ENCODE measurements around the gene PLA2G12A.

Gene PLA2G12A

DNA sequence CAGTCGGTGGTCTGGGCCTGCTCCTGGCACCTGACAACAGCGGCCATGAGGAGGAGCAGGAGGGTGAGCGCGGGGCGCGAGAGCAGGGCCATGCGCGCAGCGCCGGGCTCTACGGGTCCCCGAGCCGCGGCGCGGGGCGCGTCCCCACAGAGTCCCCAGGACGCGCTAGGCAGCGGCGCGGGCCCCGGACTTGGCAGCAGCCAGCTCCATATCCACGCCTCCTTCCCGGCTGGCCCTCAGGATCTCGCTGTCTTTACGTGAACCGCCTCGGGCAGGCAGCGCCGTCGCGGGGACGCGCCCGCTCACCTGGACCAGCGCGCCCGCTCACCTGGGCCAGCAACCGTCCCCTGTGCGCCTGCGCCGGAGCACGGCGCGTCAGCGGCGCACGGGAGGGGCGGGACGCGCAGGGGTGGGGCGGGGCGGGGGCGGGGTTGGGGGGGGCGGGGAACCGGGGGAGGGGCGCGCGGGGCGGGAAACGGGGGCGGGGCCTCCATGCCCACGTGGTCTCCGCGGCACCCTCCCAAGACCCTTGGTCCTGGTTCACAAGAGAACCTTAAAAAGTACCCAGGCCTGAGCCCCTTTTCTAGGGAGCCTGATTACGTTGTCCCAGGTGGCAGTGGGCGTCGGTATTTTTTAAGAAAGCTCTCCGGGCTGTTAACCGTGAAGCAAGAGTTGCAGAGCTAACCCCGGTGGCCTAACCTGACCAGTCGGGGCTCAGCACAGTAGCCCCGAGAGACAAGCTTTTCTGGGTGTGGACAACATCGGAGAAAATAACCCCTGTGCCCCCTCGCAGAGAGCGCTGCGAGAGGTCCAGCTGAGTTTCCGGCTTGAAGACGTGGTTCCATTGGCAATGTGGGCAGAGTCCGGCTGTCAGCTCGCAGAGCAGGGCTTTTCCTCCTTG is at the start of gene PLA2G12A:
TSS of gene PLA2G12A (minus strand) at position 353 of the 901 bp plus-strand sequence. CDS start at position 92, 261 bp downstream.
- peak; percentile 87 for DNase-seq (ENCODE audit: extremely low spot score)
- TF ChIP-seq CTBP1 (IDR thresholded peaks at IDR 0.05; ENCODE audit: borderline replicate concordance): no peak
- no peak for TF ChIP-seq ELF4 (IDR thresholded peaks at IDR 0.05)
- TF ChIP-seq SP1 (IDR thresholded peaks at IDR 0.05): no peak
- no peak for TF ChIP-seq FOXK2 (IDR thresholded peaks at IDR 0.05)
- TF ChIP-seq NFRKB (IDR thresholded peaks at IDR 0.05): no peak
- no peak for TF ChIP-seq FOXM1 (IDR thresholded peaks at IDR 0.05; ENCODE audit: borderline replicate concordance)
- TF ChIP-seq, protein P1, sequence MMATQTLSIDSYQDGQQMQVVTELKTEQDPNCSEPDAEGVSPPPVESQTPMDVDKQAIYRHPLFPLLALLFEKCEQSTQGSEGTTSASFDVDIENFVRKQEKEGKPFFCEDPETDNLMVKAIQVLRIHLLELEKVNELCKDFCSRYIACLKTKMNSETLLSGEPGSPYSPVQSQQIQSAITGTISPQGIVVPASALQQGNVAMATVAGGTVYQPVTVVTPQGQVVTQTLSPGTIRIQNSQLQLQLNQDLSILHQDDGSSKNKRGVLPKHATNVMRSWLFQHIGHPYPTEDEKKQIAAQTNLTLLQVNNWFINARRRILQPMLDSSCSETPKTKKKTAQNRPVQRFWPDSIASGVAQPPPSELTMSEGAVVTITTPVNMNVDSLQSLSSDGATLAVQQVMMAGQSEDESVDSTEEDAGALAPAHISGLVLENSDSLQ (IDR thresholded peaks at IDR 0.05): no peak
- no peak for TF ChIP-seq LEF1 (IDR thresholded peaks at IDR 0.05; ENCODE audit: borderline replicate concordance)
- no peak; the same call in 1 of the 2 replicates for TF ChIP-seq L3MBTL2 (conservative IDR thresholded peaks at IDR 0.05)
- TF ChIP-seq SUZ12 (IDR thresholded peaks at IDR 0.05): no peak
- no peak for TF ChIP-seq TARDBP (IDR thresholded peaks at IDR 0.05)
- TF ChIP-seq BHLHE40 (IDR thresholded peaks at IDR 0.05; ENCODE audit: borderline replicate concordance): no peak
- TF ChIP-seq ZNF384 (IDR thresholded peaks at IDR 0.05): no peak
- TF ChIP-seq ARNT (IDR thresholded peaks at IDR 0.05): no peak
- TF ChIP-seq FOXA1 (IDR thresholded peaks at IDR 0.05): no peak
- TF ChIP-seq HDGF (IDR thresholded peaks at IDR 0.05; ENCODE audit: borderline replicate concordance): no peak
- ChIA-PET POLR2A (interaction anchor here (1.0 to 1.8 kb wide), 4 partner anchors 25 to 304 kb away, joined by 3 to 6 read pairs (median 3); partner anchors contain the start of gene CASP6), CTCF (no interaction called here)

DNA sequence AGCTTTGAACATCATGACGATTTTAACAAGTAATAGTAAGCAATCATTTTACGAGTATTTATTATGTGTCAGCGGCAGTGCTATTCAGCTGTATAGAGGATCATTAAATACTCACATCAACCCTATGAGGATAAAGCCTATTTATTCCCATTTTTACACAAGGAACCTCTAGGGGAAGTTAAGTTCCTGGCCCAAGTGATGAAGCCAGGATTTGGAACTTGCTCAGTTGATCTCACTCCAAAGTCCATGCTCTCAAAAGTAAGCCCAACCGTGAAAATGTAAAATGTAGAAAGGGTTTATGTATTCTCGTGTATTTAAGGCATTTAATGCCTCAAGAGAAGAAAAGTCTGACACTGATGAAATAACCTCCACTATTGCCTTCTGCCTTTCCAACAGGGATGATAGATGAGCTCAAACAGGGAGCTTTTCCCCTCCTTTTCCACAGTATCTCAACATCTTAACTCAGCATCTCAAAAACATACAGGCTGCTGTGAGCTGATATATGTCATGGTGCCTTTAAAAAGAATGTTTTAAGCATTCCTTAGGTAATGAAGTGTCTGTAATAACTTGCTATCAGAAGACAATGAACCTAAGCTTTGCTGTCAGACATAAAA is 35.0 kb upstream of the PLA2G12A start:
- CTCF ChIA-PET: no interaction called here
- POLR2A ChIA-PET: no interaction called here
- no peak for DNase-seq (ENCODE audit: extremely low spot score)
- TF ChIP-seq L3MBTL2 (conservative IDR thresholded peaks at IDR 0.05) (no peak), FOXK2 (IDR thresholded peaks at IDR 0.05) (no peak), ARNT (IDR thresholded peaks at IDR 0.05) (no peak), LEF1 (IDR thresholded peaks at IDR 0.05; ENCODE audit: borderline replicate concordance) (no peak), BHLHE40 (IDR thresholded peaks at IDR 0.05; ENCODE audit: borderline replicate concordance) (no peak), SP1 (IDR thresholded peaks at IDR 0.05) (no peak), NFRKB (IDR thresholded peaks at IDR 0.05) (no peak), ZNF384 (IDR thresholded peaks at IDR 0.05) (no peak), ELF4 (IDR thresholded peaks at IDR 0.05) (no peak), FOXM1 (IDR thresholded peaks at IDR 0.05; ENCODE audit: borderline replicate concordance) (no peak), SUZ12 (IDR thresholded peaks at IDR 0.05) (no peak), HDGF (IDR thresholded peaks at IDR 0.05; ENCODE audit: borderline replicate concordance) (no peak), TARDBP (IDR thresholded peaks at IDR 0.05) (no peak), CTBP1 (IDR thresholded peaks at IDR 0.05; ENCODE audit: borderline replicate concordance) (no peak), FOXA1 (IDR thresholded peaks at IDR 0.05) (no peak)
- TF ChIP-seq, protein P1 (IDR thresholded peaks at IDR 0.05): no peak

DNA sequence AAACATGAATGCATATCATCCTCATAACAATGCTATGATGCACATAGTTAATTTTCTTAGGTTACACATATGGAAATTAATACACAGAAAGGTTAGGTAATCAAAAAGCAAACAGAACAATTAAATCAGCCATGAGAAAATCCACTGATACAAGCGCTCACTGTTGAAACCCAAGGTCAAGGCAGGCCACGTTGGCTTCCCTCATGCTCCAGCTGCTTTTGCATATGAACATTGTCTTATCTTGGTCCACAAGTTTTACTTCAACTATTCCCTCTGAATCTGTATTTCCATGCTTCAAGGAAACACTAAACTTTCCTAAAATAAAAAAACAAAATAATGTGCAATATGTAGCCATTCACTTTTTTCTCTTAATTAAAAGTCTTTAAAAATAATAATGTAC is 34.5 kb upstream of the PLA2G12A start:
- ChIA-PET CTCF (no interaction called here), POLR2A (no interaction called here)
- DNase-seq (ENCODE audit: extremely low spot score): no peak
- no peak for TF ChIP-seq ELF4 (IDR thresholded peaks at IDR 0.05)
- no peak for TF ChIP-seq SUZ12 (IDR thresholded peaks at IDR 0.05)
- TF ChIP-seq SP1 (IDR thresholded peaks at IDR 0.05): no peak
- no peak for TF ChIP-seq CTBP1 (IDR thresholded peaks at IDR 0.05; ENCODE audit: borderline replicate concordance)
- no peak for TF ChIP-seq FOXK2 (IDR thresholded peaks at IDR 0.05)
- TF ChIP-seq NFRKB (IDR thresholded peaks at IDR 0.05): no peak
- TF ChIP-seq BHLHE40 (IDR thresholded peaks at IDR 0.05; ENCODE audit: borderline replicate concordance): no peak
- no peak for TF ChIP-seq TARDBP (IDR thresholded peaks at IDR 0.05)
- TF ChIP-seq ZNF384 (IDR thresholded peaks at IDR 0.05): no peak
- TF ChIP-seq, protein P1 (IDR thresholded peaks at IDR 0.05): no peak
- no peak for TF ChIP-seq FOXM1 (IDR thresholded peaks at IDR 0.05; ENCODE audit: borderline replicate concordance)
- no peak for TF ChIP-seq FOXA1 (IDR thresholded peaks at IDR 0.05)
- no peak for TF ChIP-seq L3MBTL2 (conservative IDR thresholded peaks at IDR 0.05)
- TF ChIP-seq ARNT (IDR thresholded peaks at IDR 0.05): no peak

DNA sequence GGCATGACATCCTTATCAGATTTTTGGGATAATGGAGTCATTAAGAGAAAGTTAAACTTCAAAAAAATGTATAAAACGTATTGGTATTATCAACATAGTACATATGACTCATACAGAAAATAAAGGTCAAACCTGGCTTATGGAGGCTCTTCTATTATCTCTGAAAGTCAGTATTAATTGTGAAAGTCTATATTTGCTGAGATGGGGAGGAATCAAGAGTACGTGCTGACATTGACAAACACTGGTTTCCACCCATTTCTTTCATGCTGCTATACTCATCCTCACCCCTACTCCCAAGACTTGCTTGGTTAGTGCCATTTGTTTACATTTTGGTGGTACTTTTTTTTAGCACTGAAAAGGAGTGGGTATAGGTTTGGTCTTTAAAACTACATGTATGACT is 30.8 kb upstream of the PLA2G12A start:
- ChIA-PET CTCF (no interaction called here), POLR2A (no interaction called here)
- DNase-seq (ENCODE audit: extremely low spot score): no peak
- TF ChIP-seq NFRKB (IDR thresholded peaks at IDR 0.05) (no peak), SUZ12 (IDR thresholded peaks at IDR 0.05) (no peak), FOXM1 (IDR thresholded peaks at IDR 0.05; ENCODE audit: borderline replicate concordance) (no peak), ELF4 (IDR thresholded peaks at IDR 0.05) (no peak), HDGF (IDR thresholded peaks at IDR 0.05; ENCODE audit: borderline replicate concordance) (no peak), SP1 (IDR thresholded peaks at IDR 0.05) (no peak), ZNF384 (IDR thresholded peaks at IDR 0.05) (no peak), BHLHE40 (IDR thresholded peaks at IDR 0.05; ENCODE audit: borderline replicate concordance) (no peak), FOXK2 (IDR thresholded peaks at IDR 0.05) (no peak), CTBP1 (IDR thresholded peaks at IDR 0.05; ENCODE audit: borderline replicate concordance) (no peak), FOXA1 (IDR thresholded peaks at IDR 0.05) (no peak), L3MBTL2 (conservative IDR thresholded peaks at IDR 0.05) (no peak), TARDBP (IDR thresholded peaks at IDR 0.05) (no peak), LEF1 (IDR thresholded peaks at IDR 0.05; ENCODE audit: borderline replicate concordance) (no peak), ARNT (IDR thresholded peaks at IDR 0.05) (no peak)
- TF ChIP-seq, protein P1 (IDR thresholded peaks at IDR 0.05): no peak
